HG02763 (cell line): ENCODE data around the gene ECHDC1.
"Not testable (repeated sequence)": the region's sequence is repeated elsewhere in the genome, so short reads cannot be mapped to it uniquely, and the experiment has no call there.

ENCODE experiments used
- ATAC-seq: cut with Tn5 transposase; IDR thresholded peaks from one replicate; pipeline ENCODE4 v1.9.1; 2021; ENCODE audit warnings: mild to moderate bottlenecking, moderate library complexity; ENCODE audit not compliant: unreplicated experiment

Gene ECHDC1

GRCh38 chr6:127342296-127342945, 988 bp downstream of the ECHDC1 start:
- ATAC-seq, result no peak

- peak; percentile 26 for ATAC-seq
These were observed 1.8 kb downstream of the ECHDC1 start for GRCh38 chr6:127341471-127342202.

GRCh38 chr6:127340171-127340570, 3.2 kb downstream of the ECHDC1 start:
- ATAC-seq, result no peak

DNA sequence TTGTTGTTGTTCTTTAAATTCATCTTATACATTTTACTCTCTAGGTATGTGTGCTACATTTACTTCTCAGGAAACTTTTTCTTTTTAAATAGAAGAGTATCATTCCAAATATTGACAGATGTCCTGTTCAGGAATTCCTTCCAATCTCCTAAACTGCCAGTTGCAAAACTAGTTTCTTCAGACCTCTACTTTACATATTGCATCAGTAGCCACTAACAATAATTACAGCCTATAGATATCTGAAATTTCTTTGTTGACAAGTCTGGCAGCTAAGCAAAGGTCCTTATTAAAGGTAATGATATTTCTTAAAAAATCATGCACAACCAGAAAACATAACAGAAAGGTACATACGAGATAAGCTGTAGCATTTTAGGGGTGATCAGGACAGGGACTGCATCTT, 4.5 kb downstream of the ECHDC1 start:
- no peak for ATAC-seq

DNA sequence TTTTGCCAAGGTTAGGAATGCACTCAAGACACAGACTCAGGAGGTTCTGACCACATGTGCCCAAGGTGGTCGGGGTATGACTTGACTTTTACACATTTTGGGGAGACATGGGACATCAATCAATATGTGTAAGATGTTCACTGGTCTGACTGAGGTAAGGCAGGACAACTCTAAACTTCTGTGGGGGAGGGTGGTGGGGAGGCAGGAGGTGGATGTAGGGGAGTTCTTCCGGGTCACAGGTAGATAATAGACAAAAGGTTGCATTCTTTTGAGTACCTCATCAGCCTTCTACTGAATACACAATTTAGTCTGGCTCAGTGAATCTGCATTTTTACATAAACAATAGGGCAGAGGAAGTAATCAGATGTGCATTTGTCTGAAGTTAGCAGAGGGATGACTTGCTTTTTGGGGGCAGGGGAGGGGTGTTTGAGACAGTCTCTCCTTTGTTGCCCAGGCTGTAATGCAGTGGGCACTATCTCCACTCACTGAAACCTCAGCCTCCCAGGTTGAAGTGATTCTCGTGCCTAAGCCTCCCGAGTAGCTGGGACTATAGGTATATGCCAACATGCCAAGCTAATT, 10.9 kb downstream of the ECHDC1 start:
- no peak for ATAC-seq

DNA sequence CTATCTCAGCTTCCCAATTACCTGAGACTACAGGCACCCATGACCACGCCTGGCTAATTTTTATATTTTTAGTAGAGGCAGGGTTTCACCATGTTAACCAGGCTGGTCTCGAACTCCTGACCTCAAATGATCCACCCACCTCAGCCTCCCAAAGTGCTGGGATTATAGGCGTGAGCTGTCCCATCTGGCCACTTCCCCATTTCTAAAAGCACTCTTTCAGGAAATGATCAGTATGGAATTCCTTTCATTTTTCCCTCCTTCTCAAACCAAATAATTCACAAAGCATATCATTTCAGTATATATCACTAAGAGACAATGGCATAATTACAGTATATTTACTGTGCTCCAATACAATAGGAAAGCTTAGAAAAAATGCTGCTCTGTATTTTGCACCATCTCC, 12.2 kb downstream of the ECHDC1 start:
- ATAC-seq, result not testable (repeated sequence)

DNA sequence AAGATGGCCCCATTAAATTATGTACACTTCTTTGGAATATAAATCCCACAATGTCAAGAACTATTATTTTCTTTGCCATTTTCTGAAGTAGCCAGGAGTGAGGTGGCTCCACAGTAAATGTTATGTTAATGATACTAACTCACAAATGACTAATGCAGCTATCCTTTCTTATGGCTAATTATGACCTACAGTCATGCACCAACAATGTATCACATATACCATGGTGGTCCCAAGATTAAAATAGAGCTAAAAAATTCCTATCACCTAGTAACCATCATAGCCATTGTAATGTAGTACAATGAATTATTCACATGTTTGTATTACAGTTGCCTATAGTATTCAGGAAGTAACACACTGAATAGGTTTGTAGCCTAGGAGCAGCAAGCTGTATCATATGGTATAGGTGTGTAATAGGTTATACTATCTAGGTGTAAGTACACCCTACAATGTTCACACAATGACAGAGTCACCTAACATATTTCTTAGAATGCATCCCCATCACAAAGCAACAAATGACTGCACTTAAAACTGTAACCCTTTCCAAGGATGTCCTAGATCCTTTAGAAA, 15.3 kb downstream of the ECHDC1 start:
- ATAC-seq, result no peak

GRCh38 chr6:127319686-127320085, 23.7 kb downstream of the ECHDC1 start:
- ATAC-seq, result no peak

DNA sequence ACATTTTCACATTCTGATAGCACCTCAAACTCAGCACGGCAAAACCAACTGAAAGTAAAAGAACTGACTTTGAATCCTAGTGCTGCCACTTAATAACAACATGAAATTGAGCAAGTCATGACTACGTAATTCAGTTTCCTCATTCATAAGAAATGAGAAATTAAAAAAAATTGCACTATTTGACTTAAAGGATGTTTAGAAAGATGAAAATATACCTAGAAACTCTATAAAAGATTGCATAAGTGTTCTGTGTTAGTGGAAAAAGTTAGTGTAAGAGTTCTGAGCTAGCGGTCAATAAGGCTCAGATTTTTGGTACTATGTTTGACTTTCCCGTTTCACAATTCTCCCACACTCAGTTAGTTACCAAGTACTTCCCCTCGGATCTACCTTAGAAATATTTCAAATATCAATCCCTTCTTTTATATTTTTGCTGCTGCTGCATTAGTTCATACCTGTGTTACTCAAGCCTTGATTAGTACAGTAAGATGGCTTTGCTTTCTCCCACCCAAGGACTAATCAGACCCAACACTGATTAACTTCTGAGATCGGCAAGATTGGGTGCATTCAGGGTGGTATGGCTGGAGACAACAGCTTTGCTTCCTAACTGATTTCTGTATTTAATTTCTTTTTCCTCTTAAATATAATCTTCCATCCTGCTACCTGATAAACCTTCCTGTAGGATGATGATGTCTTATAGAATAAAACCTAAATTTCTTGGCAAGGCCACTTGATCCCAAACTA, 25.9 kb downstream of the ECHDC1 start:
- ATAC-seq, result no peak

DNA sequence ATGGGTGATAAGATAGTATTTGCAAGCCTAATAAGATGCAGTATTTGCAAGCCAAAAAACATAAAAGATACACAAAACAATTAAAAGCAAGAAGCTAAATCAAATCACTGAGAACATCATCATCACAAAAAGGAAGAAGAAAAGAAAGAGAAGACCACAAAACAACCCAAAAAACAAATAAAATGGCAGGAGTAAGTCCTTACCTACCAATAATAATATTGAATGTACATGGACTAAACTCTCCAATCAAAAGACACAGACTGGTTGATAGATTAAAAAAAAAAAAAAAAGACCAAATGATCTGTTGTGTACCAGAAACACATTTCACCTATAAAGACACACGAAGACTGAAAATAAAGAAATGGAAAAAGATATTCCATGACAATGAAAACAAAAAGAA, 37.7 kb downstream of the ECHDC1 start:
- no peak for ATAC-seq

DNA sequence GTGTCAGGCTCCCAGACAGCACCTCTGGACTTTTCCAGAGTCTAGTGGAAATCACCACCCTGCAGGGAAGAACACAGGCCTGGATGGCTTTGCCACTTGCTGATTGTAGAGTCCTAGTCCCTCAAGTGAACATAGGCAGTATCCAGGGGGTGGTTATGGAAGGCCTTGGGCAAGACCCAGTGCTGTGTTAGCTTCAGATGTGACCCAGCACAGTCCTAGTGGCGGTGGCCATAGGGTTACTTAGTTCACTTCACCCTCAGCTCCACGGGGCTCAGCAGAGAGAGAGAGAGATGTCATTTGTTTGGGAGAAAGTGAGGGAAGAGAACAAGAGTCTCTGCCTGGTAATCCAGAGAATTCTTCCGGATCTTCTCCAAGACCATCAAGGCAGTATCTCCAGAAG, 39.5 kb downstream of the ECHDC1 start:
- ATAC-seq, result no peak

DNA sequence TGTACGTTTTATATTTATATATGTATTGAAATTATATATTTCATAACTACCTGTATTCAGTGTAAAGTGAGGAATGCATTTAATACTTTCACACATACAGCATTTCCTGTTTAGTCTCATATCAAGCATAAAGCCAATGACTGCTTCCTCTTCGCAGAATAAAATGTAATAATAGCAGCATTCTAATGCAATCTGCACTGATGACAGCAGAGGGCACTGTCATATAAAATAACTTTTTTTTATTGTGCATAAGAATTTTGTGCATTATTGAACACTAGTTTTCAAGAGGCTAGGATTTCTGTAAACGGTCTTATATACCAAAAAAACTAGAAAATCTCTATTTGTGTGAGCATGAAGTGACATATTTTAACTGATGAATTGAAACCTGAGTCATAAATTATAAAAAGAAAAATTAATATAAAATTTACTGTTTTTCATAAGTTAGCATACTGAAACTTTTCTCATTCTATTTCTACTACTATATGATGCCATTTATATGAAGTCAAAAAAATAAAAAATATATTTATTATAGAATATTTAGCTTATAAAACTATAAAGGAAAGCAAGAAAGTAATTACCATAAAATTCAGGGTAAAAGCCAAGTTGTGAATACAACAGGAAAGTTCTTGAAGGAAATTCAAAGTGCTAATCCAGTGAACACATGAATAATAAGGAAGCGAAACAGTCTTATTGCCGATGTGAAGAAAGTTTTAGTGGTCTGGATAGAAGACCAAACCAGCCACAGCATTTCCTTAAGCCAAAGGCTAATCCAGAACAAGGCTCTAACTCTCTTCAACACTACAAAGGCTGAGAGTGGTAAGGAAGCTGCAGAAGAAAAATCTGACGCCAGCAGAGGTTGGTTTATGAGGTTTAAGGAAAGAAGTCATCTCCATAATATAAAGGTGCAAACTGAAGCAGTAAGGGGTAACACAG, 40.4 kb downstream of the ECHDC1 start:
- peak; percentile 58 for ATAC-seq

DNA sequence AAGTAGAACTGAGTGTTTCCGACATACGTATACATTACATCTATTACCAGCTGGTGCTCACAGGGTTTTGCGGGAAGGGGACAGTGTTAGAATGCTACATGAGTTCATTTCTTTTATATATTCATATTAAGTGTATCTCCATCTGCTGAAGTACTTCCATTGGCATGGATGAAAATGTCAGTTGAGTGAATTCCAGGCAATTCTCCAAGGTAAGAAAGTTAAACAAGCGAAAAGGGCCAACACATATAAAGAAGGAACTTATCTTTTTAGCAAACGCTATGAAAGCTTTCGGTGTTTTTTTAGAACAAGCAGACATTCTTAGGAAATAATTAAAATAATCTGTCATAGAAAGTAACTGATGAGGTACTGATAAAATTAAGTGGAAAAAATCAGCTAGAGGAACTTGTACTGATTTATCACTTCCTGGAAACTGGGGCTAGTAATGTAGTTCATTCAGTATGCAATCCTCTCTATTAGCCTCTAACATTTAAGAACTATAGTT, 42.2 kb downstream of the ECHDC1 start:
- ATAC-seq, result no peak

GRCh38 chr6:127300411-127300810, 43.0 kb downstream of the ECHDC1 start:
- ATAC-seq, result no peak

- no peak for ATAC-seq
These were observed 43.7 kb downstream of the ECHDC1 start for GRCh38 chr6:127299522-127300240.

GRCh38 chr6:127298475-127298874, 44.9 kb downstream of the ECHDC1 start:
- ATAC-seq, result no peak

DNA sequence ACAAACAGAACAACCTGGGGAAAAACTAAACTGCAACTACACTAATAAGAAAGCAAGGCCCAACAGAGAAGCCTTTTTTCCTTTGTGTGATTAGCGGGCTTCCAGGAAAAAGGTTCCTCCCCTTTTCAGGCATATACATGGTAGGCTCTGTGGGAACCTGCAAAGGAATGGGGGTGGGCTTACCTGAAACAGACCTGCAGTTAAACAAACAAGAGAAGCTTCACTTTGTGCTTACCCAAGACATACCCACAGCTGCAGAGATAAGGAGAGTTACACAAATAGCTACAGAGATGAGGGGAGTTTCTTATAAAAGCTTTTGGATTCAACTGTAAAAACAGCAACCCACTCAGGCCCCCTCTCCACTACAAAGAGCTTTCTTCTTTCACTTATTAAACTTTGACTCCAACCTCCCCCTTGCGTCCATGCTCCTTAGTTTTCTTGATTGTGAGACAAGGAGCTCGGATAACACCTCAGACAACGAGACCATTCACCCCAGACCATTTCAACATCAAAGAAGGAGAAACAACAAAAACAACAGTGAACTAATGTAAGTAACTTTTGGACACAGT, 45.8 kb downstream of the ECHDC1 start:
- no peak for ATAC-seq

GRCh38 chr6:127291495-127291894, 51.9 kb downstream of the ECHDC1 start:
- peak; percentile 86 for ATAC-seq
